Keratinocyte (primary cell): Measurements from ENCODE around the gene NELL1.

Experiments
- CTCF ChIP-seq, 3 experiments: IDR thresholded peaks in 1 of 3; conservative IDR thresholded peaks in 1 of 3; optimal IDR thresholded peaks in 1 of 3; 2 replicates in 2 of 3; 3 replicates in 1 of 3; pipeline versions ENCODE3 to v1.5.1; 2011; ENCODE audit warnings: low read length in 3 of 3, mild to moderate bottlenecking in 3 of 3, moderate library complexity in 2 of 3, control low read depth in 1 of 3, inconsistent platforms in 1 of 3; ENCODE audit not compliant: insufficient read depth in 2 of 3; ENCODE audit errors: extremely low read depth in 1 of 3
- EZH2 ChIP-seq: IDR thresholded peaks from one replicate; pipeline ENCODE4 v1.6.1; 2012; ENCODE audit warnings: inconsistent platforms, mild to moderate bottlenecking, low read length, moderate library complexity

GRCh38 chr11:21262992-21263391 lies 593.6 kb downstream of the NELL1 start:
- no peak for TF ChIP-seq CTCF (optimal IDR thresholded peaks at IDR 0.05 in 1 of 3, IDR thresholded peaks at IDR 0.05 in 1 of 3, conservative IDR thresholded peaks at IDR 0.05 in 1 of 3; ENCODE audit: extremely low read depth in 1 of 3, insufficient read depth in 2 of 3, low read length in 3 of 3)
- TF ChIP-seq EZH2: no peak
